ENCODE results near the gene WDR20.

WDR20 gene

GRCh38 chr14:102212845-102213244 is 73.1 kb downstream of the WDR20 start:
- DNase-seq: no peak
- H3K27me3 ChIP-seq (replicated peaks; ENCODE audit: insufficient read depth, low read length): no peaks in the 10 kb centered on the region
- H3K36me3 ChIP-seq (replicated peaks; ENCODE audit: insufficient read depth, low read length): no peaks in the 10 kb centered on the region
- no peak overlapping the region for H3K27ac ChIP-seq (ENCODE audit: low read length)
- H2AFZ ChIP-seq (ENCODE audit: low read length): no peak overlapping the region
- H3K9me3 ChIP-seq (replicated peaks; ENCODE audit: insufficient read depth, low read length): no peaks in the 10 kb centered on the region
- H3K4me3 ChIP-seq (ENCODE audit: low read length): no peak overlapping the region
- no peaks in the 10 kb centered on the region for H3K4me1 ChIP-seq (ENCODE audit: low read length)
- H3K79me2 ChIP-seq (ENCODE audit: low read length): no peaks in the 10 kb centered on the region
- no peaks in the 10 kb centered on the region for H3K9me2 ChIP-seq (replicated peaks; ENCODE audit: insufficient read depth, low read length)
- TF ChIP-seq CTCF (IDR thresholded peaks at IDR 0.05; ENCODE audit: low read length): no peak
- no peak for TF ChIP-seq EZH2 (optimal IDR thresholded peaks at IDR 0.05; ENCODE audit: low read depth, low read length)
- TF ChIP-seq EZH2phosphoT487 (IDR thresholded peaks at IDR 0.05; ENCODE audit: low read length): no peak
- no peak overlapping the region for H3K9ac ChIP-seq (ENCODE audit: low read length)
- no peak overlapping the region for H3K4me2 ChIP-seq (ENCODE audit: low read depth, low read length)
- no peaks in the 10 kb centered on the region for H3F3A ChIP-seq (ENCODE audit: insufficient read depth, low read length)
- H4K20me1 ChIP-seq (ENCODE audit: insufficient read depth, low read length): no peaks in the 10 kb centered on the region

GRCh38 chr14:102213470-102213869 is 73.8 kb downstream of the WDR20 start:
- Histone ChIP-seq H3K27me3 (replicated peaks; ENCODE audit: insufficient read depth, low read length) (no peaks in the 10 kb centered on the region), H3K27ac (ENCODE audit: low read length) (no peak overlapping the region), H2AFZ (ENCODE audit: low read length) (no peak overlapping the region), H3K4me3 (ENCODE audit: low read length) (no peak overlapping the region), H3F3A (ENCODE audit: insufficient read depth, low read length) (no peaks in the 10 kb centered on the region), H3K9me3 (replicated peaks; ENCODE audit: insufficient read depth, low read length) (no peaks in the 10 kb centered on the region), H3K9me2 (replicated peaks; ENCODE audit: insufficient read depth, low read length) (no peaks in the 10 kb centered on the region), H3K9ac (ENCODE audit: low read length) (no peak overlapping the region), H4K20me1 (ENCODE audit: insufficient read depth, low read length) (no peaks in the 10 kb centered on the region), H3K4me2 (ENCODE audit: low read depth, low read length) (no peak overlapping the region), H3K4me1 (ENCODE audit: low read length) (no peaks in the 10 kb centered on the region), H3K36me3 (replicated peaks; ENCODE audit: insufficient read depth, low read length) (no peaks in the 10 kb centered on the region), H3K79me2 (ENCODE audit: low read length) (no peaks in the 10 kb centered on the region)
- TF ChIP-seq EZH2 (optimal IDR thresholded peaks at IDR 0.05; ENCODE audit: low read depth, low read length) (no peak), CTCF (IDR thresholded peaks at IDR 0.05; ENCODE audit: low read length) (no peak), EZH2phosphoT487 (IDR thresholded peaks at IDR 0.05; ENCODE audit: low read length) (no peak)
- no peak for DNase-seq

- no peaks in the 10 kb centered on the region for H3K79me2 ChIP-seq (ENCODE audit: low read length)
- no peak overlapping the region for H3K27ac ChIP-seq (ENCODE audit: low read length)
- no peak overlapping the region for H3K9ac ChIP-seq (ENCODE audit: low read length)
- no peak overlapping the region for H3K4me3 ChIP-seq (ENCODE audit: low read length)
- no peak for DNase-seq
- H3K9me2 ChIP-seq (replicated peaks; ENCODE audit: insufficient read depth, low read length): no peaks in the 10 kb centered on the region
- no peaks in the 10 kb centered on the region for H3K9me3 ChIP-seq (replicated peaks; ENCODE audit: insufficient read depth, low read length)
- TF ChIP-seq CTCF (IDR thresholded peaks at IDR 0.05; ENCODE audit: low read length): no peak
- TF ChIP-seq EZH2 (optimal IDR thresholded peaks at IDR 0.05; ENCODE audit: low read depth, low read length): no peak
- no peak for TF ChIP-seq EZH2phosphoT487 (IDR thresholded peaks at IDR 0.05; ENCODE audit: low read length)
- no peaks in the 10 kb centered on the region for H3F3A ChIP-seq (ENCODE audit: insufficient read depth, low read length)
- no peaks in the 10 kb centered on the region for H4K20me1 ChIP-seq (ENCODE audit: insufficient read depth, low read length)
- H2AFZ ChIP-seq (ENCODE audit: low read length): no peak overlapping the region
- H3K36me3 ChIP-seq (replicated peaks; ENCODE audit: insufficient read depth, low read length): no peaks in the 10 kb centered on the region
- H3K27me3 ChIP-seq (replicated peaks; ENCODE audit: insufficient read depth, low read length): no peaks in the 10 kb centered on the region
- no peak overlapping the region for H3K4me2 ChIP-seq (ENCODE audit: low read depth, low read length)
- H3K4me1 ChIP-seq (ENCODE audit: low read length): no peaks in the 10 kb centered on the region
These were observed 74.4 kb downstream of the WDR20 start for GRCh38 chr14:102213984-102214658.

All from MM.1S (cell line).